ENCODE data around the gene FGD4.

The FGD4 gene

DNA sequence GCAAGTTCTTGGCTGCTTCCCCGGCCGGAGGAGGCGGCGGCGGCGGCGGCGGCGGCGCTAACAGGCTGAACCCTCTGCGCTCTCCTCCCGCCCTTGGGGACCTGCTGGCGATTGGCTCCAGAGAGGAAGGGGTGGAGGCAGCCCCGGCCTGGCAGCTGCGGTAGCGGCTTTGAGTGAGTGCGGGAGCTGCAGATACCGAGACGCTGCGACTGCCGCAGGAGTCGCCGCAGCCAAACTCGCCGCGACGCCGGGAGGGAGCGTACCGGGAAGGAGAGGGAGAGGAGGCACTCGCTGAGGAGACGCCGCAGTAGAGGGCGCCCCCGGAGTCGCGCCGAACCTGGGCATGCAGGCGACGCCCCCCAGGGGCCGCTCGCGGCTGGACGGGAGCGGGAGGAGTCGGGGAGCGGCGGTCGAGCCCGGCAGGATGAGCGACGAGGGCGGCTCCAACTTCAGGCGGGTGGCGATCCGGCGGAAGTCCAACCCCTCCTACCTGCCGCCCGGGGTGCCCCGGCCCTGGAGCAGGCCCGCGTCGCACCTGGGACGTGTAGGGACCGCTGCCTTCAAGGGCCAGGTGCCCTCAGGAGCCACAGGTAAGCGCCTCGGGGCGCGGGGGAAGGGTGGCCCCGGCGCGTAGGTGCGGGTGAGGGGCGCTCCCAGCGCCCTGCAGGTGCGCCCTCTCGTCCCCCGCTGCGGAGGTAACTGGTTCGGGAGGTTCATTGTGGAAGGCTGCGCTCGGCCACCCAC, at the start of gene FGD4:
Gene FGD4 (plus strand): TSS at position 189 of the 744 bp plus-strand sequence.
- peak; percentile 57 to 70 for DNase-seq

DNA sequence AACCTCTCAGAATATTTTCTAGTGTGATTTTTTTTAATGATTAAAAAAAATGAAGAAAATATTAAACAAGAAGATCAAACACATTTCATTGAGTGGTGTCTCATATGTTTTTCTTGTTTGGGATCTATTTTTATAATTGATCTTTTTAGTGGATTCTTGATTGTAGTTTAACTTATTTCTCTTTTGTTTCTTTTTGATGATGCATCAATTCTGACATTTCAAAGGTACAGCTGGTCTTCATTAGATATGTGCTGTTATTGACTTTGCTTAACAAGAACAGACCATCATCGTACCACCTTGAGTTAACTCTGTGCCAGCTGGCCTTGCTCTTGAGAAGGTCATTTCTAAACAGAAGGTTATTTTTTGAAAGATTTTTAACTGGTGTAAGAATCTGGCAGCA, 45.8 kb upstream of the FGD4 start:
- DNase-seq, result no peak

DNA sequence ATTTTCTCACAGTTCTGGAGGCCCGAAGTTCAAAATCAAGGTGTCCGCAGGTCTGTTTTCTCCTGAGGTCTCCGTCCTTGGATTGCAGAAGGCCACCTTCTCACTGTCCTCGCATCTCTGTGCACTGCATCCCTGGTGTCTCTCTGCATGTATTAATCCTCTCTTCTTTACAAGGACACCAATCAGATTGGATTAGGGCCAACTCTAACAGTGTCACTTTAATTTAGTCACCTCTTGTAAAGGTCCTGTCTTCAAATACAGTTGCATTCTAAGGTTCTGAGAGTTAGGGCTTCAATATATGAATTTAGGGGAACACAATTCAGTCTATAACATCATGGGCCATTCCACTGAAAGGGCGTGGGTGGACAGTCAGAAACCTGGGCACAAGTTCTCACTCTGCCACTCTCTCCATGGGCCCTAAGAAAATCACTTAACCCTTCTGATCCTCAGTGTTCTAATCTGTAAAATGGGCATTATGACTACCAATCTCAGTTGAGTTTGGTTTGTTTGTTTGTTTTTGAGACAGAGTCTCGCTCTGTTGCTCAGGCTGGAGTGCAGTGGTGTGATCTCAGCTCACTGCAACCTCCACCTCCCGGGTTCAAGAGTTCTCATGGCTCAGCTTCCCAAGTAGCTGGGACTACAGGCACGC, 41.6 kb upstream of the FGD4 start:
- no peak for DNase-seq

DNA sequence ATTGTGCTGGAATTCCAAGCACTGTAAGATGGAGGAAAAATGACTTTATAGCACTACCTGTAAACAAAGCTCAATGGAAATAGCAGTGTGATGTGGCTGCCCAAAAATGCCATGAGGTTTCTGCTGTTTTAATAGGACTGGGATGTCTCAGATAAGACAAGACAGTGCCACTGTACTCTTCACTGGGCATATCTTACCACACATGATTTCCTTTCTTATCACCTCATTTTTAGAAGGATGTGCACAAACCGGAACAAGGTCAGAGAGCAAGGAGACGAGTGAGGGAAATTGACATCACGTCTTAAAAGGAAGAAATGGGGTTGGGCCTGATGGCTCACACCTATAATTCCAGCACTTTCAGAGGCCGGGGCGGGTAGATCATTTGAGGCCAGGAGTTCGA, 38.4 kb upstream of the FGD4 start:
- DNase-seq, result no peak

DNA sequence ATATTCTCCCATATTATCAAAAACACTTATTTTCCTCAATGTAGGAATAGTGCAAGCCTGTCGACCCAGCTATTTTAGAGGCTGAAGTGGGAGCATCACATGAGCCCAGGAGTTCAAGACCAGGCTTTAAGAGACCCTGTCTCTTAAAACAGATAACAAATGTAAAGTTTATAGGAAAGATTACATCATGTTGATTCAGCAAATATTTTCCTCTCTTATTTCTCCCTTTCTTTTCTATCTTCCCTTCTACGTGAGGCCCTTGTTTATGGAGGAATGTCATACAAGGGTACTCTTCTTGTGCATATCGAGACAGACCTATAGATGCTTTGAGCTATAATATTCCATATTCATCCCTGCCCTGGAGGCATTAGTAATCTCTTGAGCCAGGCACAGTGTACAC, 36.5 kb upstream of the FGD4 start:
- no peak for DNase-seq

DNA sequence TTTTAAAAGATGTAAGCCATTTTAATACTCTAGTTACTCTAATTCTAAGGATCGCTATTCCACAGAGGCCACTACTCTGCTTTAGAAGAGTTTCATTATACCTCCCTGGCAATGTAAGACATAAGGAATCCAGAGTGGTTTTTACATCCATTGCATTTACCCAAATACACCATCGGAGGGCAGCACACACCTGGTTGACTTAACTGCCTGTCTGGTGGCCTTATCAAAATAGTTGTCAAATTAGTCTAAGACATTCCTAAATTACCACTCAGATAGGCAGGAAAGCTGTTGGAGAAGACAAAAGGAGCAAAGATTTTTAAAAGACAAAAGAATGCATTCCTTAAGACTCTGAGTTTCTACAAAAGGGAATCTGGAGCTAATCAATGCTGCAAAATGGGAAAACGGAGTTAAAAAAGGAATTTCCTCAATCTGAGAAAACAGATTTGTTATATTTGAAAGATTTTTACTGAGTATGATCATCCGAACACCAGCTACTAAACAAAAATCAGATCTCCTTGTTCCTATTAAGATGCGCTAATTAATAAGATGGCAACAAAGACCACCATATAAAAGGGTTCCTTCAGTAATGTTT, 33.8 kb upstream of the FGD4 start:
- DNase-seq, result peak; percentile 29 to 71

DNA sequence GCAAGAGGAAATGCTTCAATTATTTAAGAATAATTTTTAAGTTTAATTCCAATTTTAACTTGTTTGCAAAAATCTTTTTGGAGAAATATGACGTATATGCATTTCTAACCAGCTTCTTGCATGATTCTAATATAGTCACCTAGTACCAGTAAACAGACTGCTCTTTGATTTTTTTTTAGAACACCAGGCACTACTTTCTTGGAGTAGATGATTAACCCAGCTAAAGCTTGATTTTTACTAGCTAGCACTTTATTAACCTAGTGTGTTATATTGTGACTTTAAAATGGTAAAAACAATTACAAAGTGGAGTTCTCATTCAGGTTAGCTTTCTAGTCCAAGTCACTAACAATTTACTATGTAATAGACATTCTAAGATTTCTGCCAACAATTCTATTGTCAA, 32.6 kb upstream of the FGD4 start:
- DNase-seq, result no peak

DNA sequence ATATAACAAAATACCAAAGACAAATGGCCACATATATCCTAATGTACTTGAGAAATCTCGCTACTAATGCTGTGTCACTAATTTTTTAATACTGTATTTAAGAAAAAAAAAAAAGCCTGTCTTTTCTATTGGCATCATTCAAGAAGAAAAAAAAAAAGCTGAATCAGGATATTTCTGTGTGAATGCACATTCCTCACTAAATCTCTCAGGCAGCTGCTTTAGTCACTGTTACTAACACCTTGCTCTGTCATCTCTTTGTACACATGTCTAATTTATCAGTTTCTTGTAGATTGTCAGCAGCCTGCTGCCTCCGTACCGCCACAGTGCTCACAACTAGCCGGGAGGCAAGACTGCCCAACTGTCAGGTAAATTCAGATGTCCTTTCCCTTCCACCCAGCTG, 32.0 kb upstream of the FGD4 start:
- no peak for DNase-seq

DNA sequence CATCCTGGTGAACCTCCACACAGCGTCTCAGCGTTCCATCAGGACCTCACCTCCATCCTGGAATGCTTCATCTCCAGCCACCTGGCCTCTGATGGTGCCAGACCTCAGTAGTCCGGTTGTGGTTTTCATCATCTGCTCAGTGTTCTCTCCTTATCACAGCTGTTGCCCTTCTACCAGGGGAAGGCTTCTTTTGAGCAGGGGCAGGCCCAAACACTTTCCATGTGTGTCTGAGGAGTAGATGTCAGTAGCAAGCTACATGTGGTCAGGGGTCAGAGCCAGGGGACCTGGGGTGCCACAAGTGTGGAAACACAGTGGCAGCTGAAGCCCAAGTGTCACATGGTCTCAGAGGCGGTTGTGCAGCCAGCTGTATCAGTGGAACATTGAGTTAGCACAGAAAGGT, 30.2 kb upstream of the FGD4 start:
- DNase-seq, result no peak

DNA sequence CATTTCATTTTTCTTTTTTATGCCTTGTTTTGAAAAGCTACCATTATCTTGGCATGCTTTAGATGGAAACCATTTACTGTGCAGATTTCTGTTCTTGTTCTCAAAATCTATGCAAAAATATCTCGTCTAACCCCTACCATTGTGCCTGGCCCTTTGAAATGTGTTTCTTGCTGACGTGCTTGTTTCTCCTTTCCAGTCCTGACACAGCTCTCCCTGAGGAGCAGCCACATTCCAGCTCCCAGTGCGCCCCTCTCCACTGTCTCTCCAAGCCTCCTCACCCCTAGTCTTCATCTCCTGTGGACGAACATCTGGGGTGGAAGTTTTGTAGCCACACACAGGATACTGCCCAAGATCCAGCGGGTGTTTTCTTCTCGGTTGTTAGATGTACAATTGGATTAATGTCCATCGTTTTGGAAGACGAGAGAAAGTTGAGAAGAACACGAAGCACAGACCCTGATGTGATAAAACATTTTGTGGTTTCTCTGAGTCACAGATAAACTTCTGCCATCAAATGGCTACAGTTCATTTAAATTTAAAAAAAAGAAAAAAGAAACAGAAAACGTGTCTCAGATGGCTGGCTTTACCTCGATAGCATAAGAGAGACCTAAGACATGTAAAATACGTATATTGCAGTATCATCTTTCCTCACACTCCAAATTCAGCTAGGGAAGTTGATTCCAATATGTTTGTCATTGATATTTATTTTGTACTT, 21.9 kb upstream of the FGD4 start:
- DNase-seq, result no peak

DNA sequence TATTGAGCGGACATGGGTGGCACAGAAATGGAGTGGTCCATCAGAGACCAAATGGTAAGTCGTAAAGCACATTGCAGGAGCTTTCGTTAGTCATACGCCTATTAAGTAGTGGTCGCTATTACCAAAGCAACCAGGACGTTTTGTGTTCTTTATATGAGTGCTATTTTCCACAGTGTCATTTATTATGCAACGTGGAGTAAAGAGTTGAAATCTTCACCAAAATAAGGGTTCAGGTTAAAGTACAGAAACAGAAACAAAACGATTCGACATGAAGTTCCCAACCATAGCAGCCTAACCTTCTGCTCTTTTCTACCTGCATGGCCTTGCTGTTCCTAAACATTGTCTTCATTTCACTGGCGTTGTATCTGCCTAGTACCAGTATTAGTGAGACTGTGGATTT, 20.1 kb upstream of the FGD4 start:
- no peak for DNase-seq

DNA sequence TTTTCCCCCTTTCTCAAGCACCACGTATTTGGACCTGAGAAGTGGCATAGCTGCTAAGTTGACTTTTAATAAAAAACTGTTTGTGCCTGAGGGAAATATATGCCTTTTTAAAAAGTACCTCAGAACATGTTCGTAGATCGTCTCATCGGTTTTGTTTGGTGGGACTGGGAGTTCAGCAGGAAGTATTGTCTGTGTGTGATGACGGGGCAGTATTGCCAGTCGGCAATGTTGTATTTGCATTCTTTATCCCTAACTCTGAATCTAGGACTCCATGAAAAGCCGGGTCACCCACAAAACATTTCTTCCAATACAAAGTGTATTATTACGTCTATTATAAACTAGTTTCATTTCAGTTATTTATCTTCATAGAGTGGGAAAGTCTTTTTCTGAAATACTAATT, 19.7 kb upstream of the FGD4 start:
- DNase-seq, result no peak

DNA sequence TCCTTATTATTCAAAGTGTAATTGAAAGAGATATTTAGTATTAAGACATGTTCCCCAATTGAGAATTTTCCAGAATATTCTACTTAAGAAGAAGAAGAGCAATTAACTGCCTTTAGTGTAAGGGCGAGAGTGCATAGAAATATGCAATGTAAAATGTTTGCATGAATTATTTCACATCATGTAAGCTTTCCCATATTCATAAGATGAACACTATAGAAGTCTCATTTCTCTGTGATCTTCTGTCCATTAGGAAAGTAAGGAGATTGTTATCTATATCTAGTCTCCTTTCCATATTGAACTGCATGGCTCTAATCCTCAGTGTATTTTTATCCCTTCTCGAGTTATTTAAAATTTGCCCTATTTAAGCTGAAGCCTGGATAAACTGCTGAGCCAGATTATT, 17.1 kb upstream of the FGD4 start:
- DNase-seq, result no peak

DNA sequence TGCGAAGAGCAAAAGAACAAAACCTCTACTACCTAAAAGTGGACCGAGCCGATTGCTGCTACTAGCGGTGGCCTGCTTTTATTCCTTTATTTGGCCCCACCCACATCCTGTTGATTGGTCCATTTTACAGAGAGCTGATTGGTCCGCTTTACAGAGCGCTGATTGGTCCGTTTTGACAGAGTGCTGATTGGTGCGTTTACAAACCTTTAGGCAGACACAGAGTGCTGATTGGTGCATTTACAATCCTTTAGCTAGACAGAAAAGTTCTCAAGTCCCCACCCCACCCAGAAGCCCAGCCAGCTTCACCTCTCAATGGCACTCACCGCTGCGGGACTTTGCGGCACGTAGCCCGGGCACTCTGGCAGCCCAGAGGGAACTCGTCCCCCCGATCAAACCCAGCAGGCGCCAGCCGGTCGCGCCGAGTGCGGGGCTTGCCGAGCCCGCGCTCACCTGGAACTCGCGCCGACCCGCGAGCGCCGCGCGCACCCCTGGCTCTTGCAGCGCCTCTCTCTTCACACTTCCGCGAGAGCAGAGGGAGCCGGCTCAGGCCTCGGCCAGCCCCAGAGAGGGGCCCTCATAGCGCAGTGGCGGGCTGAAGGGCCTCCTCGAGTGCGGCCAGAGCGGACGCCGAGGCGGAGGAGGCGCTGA, 8.7 kb upstream of the FGD4 start:
- no peak for DNase-seq

DNA sequence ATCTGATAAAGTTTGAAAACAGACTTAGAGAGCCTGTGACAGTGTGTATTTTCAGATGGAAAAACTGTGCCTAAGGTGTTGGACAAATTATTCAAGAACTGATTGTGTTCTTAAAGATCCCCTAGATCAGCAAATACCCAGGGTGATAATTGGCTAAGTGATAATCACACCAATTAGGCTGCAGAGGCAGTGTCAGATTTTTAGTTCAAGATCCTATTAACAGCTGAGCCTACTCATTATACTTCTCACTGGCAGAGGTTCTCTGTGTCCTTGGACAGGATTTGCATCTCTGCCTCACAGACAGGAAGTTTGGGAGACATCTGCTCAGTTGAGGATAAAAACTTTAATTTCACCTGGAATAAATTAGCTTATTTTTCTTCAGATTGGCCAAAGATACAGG, 4.3 kb upstream of the FGD4 start:
- DNase-seq, result no peak

DNA sequence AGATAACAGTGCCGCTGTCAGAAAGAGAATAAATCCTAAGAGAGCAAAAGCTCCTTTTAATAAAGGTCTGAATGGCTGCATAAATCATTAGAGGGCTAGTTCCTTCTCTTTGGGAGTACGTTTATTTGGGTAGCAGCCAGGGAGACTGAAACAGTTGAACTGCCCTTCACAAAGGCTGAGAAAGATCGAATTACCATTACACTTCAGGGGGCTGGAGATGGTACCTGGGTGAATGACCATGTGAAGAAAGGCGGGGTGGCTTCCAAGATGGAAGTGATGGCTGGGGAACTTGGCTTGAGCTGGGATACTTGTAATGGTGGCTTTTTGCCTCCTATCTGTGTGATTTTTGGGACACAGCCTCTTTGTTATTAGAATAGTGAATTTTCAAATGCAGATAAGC, 1.7 kb upstream of the FGD4 start:
- no peak for DNase-seq

DNA sequence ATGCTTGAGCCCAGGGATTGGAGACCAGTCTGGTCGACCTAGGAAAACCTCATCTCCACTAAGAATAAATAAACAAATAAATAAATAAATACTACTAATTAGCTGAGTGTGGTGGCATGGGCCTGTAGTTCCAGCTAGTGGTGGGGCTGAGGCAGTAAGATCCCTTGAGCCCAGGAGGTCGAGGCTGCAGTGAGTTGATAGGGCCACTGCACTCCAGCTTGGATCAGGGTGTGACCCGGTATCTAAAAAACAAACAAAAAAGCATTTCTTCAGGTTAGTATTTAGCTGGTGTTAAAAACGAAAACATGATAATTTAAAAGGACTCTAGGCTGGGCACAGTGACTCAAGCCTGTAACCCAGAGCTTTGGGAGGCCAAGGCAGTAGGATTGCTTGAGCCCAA, 1.2 kb upstream of the FGD4 start:
- no peak for DNase-seq

DNA sequence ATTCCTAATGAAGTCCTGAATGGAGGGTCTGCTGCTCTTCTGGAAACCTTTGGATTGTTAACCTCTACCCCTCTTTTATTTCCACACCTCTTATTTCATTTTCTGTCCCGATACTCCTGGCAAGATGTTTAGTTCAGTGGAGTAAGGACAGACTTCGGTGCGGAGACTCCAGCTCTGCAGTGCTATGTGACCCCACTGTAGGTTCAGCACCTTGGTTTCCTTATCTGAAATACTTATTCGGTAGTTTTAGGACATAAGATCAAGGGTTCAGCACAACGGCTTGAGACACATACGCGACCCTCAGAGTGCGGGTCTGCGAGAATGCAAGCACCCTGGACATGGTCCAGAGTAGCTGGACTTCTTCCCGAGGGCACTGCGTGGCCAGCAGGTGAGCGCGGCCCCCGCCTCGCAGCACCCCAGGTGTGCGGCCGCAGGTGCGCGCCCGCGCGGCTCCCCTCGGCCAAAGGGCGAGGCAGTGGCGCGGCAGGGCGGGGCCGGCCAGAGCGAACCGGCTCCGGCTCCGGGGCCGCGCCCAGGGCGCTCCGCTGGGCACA, 465 bp upstream of the FGD4 start:
- DNase-seq, result no peak

DNA sequence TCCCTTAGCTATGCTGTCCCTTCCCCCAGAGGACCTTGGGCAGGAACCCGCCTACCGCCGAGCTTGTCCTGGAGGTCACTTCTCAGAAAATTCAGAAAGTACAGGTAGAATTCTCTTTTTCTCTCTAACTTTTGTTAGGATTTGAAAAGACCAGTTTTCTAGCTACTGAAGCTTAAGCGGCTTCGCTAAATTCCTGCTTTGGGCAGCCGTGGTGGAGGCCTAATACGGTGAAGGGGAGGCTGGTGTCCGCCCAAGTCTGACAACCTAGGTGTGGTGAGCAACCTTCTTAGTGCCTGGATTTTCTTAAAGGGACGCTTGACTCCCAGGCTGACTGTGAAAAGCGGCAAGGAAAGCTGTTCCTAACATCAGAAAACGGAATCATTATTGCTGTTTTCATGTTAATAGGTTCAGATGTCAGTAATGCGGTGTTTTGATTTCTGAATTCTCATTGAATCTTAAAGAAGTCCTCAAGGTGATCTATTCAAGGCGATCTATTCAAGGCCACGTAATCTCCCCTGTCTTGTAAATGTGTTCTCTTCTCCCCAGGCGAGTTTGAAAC, 835 bp downstream of the FGD4 start:
- DNase-seq, result no peak

DNA sequence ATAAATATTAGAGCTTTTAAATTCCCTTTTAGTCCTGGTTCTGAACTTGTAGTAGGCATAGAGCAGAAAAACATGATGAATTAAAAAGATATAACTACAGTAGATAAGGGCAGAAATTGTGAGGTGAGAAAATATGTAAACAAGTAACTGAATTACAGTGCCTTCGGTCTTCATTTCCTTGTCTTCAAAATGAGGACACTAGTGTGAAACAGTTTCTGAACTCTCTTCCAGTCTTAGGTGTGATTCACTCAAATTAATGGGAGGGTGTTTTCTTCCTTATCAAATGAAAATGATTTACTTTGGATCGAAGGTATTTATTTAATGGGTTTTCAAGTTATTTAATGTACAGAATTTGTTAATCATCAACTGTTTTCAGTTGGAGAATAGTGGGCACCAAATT, 1.5 kb downstream of the FGD4 start:
- no peak for DNase-seq

DNA sequence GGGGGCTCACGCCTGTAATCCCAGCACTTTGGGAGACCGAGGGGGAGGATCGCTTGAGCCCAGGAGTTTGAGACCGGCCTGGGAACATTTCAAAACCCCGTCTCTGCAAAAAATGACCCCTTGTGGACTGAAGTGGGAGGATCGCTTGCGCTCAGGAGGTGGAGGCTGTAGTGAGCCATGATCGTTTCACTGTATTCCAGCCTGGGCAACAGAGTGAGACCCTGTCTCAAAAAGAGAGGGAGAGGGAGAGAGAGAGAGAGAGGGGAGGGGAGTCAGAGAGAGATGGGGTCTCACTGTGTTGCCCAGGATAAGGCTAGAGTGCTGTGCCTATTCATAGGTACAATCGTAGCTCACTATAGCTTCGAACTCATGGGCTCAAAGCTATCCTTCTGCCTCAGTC, 2.8 kb downstream of the FGD4 start:
- no peak for DNase-seq

DNA sequence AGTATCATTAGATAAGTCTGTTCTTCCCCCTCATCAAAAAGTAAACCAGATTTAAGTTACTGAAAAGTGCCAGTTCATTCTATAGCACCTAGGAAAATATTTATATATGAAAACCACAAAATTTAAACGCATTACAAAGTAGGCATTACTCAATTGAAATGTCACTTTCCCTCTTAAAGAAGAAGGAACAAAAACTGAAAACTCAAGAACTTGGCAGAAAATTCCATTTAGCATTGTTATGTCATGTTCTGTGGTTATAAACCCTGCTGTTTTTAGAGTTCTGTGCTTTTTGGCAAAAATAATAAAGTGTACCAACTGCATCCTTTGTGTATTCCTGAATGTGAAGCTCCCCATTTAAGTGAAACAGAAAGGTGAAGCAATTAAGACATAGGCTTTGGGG, 3.6 kb downstream of the FGD4 start:
- DNase-seq, result no peak

DNA sequence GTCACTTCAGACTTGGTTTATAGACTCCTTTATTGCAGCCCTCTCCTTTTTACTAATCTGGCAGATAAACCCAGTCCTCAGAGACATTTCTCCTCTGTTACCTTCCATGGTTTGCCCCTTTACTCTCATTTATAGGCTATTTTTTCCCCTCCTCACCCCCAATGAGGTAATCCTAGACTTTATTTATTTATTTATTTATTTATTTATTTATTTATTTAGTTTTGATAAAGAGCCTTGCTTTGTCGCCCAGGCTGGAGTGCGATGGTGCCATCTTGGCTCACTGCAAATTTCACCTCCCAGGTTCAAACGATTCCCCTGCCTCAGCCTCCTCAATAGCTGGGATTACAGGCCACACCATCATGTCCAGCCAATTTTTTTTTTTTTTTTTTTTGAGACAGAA, 8.4 kb downstream of the FGD4 start:
- DNase-seq, result no peak
